H1 (cell line): Measurements from ENCODE around the gene FSD1. TPM values are rescaled to one million over a fixed set of nuclear protein-coding genes. Genes with fewer than 3 reads are reported as not detected.

Source experiments
- CHD7 ChIP-seq: fragments of 300-600 bp; sonication (generic); IDR thresholded peaks from 2 replicates; pipeline ENCODE4 v1.7.1; 2012; ENCODE audit warnings: low read length, moderate library complexity, mild to moderate bottlenecking, inconsistent platforms; ENCODE audit not compliant: insufficient replicate concordance
- CTBP2 ChIP-seq: IDR thresholded peaks from 2 replicates; pipeline ENCODE4 v1.7.0; 2011; ENCODE audit warnings: borderline replicate concordance, mild to moderate bottlenecking, moderate library complexity, mixed read lengths, low read length; ENCODE audit not compliant: insufficient read depth, insufficient read length
- NRF1 ChIP-seq: IDR thresholded peaks from 2 replicates; pipeline ENCODE4 v1.6.1; 2011; ENCODE audit warnings: mild to moderate bottlenecking, low read depth, low read length, improper control_type of control experiment
- TAF7 ChIP-seq: optimal IDR thresholded peaks from 2 replicates; pipeline ENCODE3; 2011; ENCODE audit warnings: low read depth, mild to moderate bottlenecking, inconsistent platforms, low read length, moderate library complexity, borderline replicate concordance
- polyA plus RNA-seq, 7 experiments: library from polyadenylated mRNA; depleted of rRNA in 3 of 7; stranded (reverse) in 5 of 7; unstranded in 2 of 7; fragments of >200 nt in 5 of 7; fragments of 200-250 nt in 2 of 7; gene quantifications; 1 replicate in 5 of 7; 2 replicates in 1 of 7; 4 replicates in 1 of 7; pipeline versions ENCODE4 v1.2.1 to v1.2.3, GENCODE V29; 2011 to 2013; ENCODE audit warnings: missing spikeins in 2 of 7, mixed read lengths in 2 of 7
- total RNA-seq: library from RNA; stranded (reverse); fragmentation: NEBNext Ultra II Directional; extraction: Animal tissue kit (Norgen Biotek cat#: 25700); gene quantifications from 2 replicates; pipeline ENCODE4 v1.2.1, GENCODE V29; 2021

Gene FSD1
- total and polyA plus RNA-seq, 2 of the 8 experiments (the other 6 are each of a cell fraction or from before 2014, with no cell fraction given) = 58.8 to 181 TPM

GRCh38 chr19:4264812-4265211 lies 39.6 kb upstream of the FSD1 start (continued):
- no peak for TF ChIP-seq CHD7
- no peak for TF ChIP-seq TAF7
- TF ChIP-seq CTBP2 = no peak
- no peak for TF ChIP-seq NRF1
